Fibroblast of the conjunctiva (primary cell): ENCODE data around the gene RCCD1.

ENCODE experiments used
- DNase-seq: peaks from one replicate; pipeline ENCODE4 v3.0.0-alpha.2; 2010; ENCODE audit warnings: low read depth

The RCCD1 gene

DNA sequence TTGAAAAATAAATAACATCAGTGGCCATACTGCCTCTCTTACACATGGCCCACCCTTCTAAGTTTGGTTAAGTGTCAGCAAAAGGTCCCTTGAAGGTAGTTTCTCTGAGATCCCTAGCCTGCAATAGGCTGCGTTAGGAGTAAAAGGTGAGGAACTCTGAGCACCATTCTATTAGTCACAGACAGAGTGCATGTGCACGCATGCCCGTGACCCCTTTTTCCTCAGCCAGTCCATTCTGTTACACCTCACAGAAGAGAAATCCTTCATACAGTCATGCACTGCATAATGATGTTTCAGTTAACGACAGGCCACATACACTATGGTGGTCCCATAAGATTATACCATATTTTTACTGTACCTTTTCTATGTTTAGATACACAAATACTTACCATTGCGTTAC lies 12.5 kb downstream of the RCCD1 start:
- DNase-seq: no peak

DNA sequence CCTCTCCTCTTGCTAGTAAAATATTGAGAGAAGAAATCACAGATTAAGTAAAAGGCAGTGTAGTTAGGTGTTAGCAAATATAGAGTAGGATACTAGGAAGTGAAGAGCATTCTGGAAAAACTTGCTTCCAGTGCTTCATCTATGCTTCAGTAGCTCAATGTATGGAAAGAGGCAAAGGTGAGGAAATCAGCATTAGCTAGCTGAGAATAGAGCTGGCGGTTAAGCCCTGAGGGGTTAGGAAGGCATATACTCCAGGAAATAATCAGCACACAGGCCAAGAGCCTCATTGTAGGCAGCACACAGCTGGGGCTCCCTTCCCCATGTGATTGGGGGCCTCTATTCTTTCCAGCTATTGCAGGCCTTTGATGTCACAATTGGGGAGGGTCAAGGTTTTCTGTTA lies 13.8 kb downstream of the RCCD1 start:
- no peak for DNase-seq

DNA sequence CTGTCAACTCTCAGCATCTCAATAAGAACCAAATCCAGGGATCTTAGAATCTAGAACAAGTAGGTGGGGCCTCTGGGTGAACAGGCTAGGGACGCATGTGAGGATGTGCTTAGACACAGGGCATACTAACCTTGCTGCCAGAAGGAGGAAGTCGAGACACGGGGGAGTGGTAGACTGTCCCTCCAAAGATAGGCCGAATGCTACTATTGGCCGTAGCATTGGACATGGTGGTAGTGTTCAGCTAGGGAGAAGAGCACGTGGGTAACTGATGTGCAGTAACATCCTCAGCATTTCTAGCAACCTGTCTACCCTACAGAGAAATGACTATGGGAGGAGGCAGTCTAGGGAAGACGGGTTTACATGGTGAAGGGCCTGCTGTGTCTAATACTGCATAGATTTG lies 15.6 kb downstream of the RCCD1 start:
- DNase-seq: no peak

- no peak for DNase-seq
These were observed 17.4 kb downstream of the RCCD1 start for GRCh38 chr15:90972133-90972532.

DNA sequence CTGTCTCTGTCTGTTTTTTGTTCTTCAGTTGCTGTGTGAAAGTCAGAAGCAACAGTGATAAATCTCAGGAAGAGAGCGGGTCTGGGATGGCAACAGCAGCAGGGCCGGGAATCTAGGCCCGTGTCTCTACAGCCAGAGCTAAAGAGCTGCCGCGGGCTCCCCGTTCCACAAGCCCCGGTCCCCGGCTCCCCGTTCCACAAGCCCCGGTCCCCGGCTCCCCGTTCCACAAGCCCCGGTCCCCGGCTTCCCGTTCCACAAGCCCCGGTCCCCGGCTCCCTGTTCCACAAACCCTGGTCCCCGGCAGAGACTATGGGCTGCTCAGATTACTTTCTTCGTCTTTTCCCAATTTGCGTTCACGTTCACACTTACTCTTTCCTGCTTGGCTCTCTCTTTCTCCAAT lies 19.5 kb downstream of the RCCD1 start:
- DNase-seq: no peak

DNA sequence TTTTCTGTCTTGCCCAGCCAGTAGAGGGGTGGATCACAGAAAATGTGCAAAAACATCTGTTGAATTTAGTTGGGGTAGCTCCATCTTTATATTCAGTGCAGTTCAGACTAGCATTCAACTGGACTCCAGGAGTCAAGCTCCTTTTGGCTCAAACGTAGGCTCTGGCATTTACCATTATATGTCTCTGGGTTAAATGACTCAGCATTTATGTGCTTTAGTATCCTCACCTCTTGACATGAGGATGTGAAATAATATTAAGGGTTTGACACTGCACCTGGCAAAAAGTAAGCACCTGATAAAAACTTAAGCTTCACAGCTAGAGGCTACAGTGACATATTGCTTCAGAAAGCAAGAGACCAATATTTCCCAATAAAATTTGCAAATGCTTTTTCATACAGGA lies 24.9 kb downstream of the RCCD1 start:
- no peak for DNase-seq

DNA sequence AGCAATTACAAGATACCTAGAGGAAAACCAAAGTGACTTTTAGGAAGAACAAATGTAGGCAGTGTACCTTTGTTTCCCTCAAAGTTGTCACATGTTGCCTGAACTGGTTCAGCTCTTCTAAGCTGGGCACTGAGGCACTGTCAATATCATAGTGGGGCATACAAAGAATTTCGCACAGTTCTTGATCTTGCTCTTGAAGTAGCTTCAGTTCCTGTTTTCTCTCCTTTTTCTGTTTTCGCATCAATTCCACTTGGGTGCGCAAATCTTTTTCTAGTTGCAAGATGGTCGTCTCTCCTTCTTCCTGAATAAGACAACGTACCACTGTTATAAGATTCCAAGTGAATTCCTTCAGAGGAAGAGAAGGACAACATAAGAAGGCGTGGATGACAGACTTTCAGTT lies 27.0 kb downstream of the RCCD1 start:
- DNase-seq: no peak

DNA sequence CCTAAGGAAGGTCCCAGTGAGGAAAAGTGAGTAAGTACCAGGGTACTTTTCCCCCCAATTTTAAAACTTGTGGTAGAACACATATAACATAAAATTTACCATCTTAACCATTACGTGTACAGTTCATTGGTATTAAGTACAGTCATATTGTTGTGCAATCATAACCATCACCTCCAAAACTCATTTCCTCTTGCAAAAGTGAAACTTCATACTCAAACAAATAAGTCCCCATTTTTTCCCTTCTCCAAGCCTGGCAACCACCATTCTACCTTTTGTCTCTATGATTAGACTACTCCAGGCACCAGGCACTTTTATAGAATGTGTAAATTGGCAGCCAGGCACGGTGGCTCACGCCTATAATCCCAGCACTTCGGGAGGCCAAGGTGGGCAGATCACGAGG lies 27.5 kb downstream of the RCCD1 start:
- no peak for DNase-seq

DNA sequence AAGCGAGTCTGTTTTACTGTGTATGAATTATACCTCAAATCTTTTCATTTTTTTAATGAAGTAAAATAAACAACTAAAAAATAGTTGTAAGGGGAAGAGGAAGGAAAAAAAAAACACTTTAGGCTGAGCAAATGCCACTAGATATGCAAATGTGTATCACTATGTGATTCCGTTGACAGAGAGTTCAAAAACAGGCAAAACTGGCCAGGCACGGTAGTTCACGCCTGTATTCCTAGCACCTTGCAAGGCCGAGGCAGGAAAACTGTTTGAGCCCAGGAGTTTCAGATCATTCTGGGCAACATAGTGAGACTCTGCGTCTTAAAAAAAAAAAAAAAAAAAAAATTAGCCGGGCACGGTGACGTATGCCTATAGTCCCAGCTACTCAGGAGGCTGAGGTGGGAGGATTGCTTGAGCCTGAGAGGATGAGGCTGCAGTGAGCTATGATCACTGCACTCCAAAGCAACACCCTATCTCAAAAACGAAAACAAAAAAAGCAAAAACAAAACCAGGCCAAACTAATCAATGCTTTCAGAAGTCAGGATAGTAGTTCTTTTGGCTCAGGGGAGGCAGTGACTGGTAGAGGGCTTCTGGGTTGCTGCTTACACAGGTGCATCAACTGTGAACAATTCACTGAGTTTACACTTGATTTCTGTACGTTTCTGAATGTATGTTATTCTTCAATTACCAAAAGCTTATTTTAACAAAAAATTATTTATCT lies 32.3 kb downstream of the RCCD1 start:
- no peak for DNase-seq

DNA sequence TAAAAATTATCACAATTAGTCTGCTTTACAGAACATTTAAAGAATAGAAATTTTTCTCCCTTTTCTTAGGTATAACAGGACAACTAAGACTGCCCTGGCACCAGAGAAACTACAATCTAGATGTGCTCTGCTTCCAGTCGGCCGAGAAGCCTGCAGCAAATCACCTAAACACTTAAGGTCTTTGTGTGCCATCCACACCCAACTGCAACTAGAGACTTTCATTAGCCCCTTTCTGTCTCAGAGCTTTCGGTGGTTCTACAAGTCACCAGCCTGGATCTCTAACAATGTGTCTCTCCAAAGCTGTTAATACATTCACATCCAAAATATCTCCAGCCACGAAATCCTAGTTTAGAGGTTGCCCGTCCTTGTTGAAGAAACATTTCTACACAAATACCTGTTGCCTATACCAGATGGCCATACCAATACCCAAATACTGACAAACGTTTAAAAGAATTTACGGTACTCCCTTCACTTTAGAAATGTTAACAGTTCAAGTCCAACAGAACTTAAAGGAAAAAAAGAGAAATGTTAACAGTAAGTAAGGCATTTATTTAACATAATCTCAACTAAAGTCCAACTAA lies 33.0 kb downstream of the RCCD1 start:
- no peak for DNase-seq

DNA sequence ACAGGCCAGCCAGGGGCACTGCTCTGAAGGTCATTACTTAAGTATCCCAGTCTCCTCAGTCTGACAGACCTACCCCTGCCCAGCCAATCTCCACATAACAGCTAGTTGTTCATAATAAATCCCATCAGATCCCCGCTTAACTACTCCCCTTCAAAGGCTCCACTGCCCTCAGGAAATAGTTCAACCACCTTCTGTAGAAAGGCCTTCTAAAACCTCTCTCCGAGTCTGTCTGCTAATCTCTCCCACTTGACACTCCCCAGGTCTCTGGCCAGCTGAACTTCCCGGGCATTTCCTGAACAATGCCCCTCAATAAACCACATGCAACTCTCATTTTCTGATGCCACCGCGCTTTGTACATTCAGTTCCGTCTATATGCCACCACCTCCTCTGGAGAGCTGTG lies 33.6 kb downstream of the RCCD1 start:
- DNase-seq: no peak

- DNase-seq: no peak
These were observed 34.5 kb downstream of the RCCD1 start for GRCh38 chr15:90989040-90989768.

DNA sequence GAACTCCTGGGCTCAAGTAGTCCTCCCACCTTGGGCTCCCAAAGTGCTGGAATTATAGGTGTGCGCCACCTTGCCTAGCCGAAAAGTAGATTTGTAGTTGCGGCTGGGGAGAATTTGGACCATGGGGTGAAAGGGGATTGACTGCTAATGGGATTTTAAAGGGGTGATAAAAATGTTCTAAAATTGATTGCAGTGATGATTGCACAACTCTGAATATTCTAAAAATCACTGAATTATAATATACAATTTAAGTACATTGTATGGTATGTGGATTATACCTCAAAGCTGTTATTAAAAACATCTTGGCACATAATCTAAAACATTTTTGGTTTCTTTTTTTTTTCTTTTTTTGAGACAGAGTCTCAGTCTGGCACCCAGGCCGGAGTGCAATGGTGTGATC lies 35.8 kb downstream of the RCCD1 start:
- DNase-seq: no peak

DNA sequence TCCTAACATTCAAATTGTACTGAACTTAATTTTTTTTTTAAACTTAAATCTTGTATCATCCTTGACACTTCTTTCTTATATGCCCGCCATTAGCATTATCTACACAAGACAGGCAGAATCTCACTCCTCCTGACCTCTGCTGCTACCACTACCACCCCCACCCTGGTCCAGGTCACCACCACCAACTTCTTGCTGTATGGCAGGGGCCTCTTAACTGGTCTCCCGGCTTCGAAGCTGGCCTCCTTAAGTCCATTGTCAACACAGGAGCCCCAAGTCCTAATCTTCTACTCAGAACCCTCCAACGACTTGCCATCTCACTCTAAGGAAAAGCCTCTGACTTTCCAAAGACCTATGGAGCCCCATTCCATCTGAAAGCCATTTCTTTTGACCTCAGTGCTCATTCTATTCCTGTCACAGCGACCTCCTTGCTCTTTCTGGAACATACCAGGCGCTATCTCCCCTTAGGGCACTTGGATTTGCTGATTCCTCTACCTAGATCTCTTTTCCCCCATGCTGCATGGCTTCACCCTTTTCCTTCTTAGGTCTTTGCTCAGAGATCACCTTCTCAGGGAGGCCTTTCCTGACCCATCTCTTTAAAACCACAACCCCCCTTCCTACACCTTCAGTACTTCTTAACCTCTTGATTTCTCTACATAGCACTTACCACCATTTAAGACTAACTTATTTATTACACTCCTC lies 37.1 kb downstream of the RCCD1 start:
- no peak for DNase-seq

DNA sequence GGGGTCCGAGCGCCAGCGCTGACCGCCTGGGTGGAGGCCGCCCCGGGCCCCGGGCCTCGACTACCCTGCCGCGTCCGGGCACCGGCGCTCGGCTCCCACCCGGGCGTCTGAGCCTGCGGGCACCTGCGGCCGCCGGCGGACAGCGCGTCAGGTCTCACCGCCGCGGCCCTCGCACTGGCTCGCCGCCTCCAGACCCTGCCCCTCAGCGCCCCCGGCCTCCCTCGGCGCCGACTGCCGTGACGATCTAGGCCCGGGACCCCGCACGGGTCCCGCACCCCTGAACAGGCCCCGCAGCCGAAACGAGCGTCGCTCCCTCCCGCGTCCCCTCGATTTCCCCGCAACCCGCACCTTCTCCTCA lies 39.4 kb downstream of the RCCD1 start:
- DNase-seq: no peak

- peak; percentile 97 for DNase-seq
These were observed 40.0 kb downstream of the RCCD1 start, which contains the start of gene PRC1 for GRCh38 chr15:90994417-90995311. Gene PRC1, minus strand, starts transcription at chr15:90994535. Its CDS starts 118 bp downstream, at chr15:90994417.

DNA sequence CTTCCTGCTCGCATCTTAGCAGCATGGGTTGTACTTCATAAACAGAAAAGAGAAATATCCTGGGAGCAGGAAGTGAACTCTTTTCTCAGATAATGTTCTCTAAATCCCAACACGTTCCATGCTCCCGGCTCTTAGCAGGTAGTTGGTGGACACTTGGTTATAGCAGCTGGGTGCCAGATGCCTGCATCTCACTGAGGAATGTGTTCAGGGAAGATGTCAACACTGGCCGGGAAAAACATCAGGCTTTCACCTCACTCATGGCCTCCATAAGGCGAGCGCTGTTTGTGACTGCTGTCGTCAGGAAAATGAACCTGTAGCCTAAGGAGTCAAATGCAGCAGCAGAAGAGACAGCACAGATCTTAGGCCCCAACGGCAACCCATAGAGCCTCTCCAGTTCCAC lies 44.1 kb downstream of the RCCD1 start:
- no peak for DNase-seq

DNA sequence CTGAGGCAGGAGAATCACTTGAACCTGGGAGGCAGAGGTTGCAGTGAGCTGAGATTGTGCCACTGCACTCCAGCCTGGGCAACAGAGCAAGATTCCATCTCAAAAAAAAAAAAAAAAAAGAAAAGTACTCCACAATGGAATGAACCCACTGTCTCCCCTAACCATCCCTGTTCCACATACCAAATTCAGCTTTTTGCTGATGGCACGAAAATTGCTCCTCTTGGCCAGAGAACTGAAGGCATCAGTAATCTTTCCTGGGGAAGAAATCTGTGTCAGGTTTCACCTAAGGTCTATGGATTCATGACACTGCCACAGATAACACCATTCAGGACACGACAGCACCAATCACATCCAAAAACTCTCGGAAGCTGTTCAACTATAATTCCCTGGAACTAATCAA lies 46.5 kb downstream of the RCCD1 start:
- DNase-seq: no peak

- DNase-seq: no peak
These were observed 52.6 kb downstream of the RCCD1 start for GRCh38 chr15:91007266-91007665.
